Activated T-helper 1 cell treated with anti-CD3 and anti-CD28 coated beads, Interleukin-12 subunit alpha, Interleukin-12 subunit beta, Interleukin-2, Interleukin-4 antibody, amounts not matched to agents 30 ng/mL and 10 ng/mL and 1 ng/mL, durations not matched to agents 14 hours and 24 hours and 36 hours (primary cell): Measurements from ENCODE around the gene EPHB1. TPM values are rescaled to one million over a fixed set of nuclear protein-coding genes. Genes with fewer than 3 reads are reported as not detected.

Source experiments
- DNase-seq: peaks from one replicate; pipeline ENCODE4 v3.0.0; 2021; ENCODE audit warnings: low spot score
- H3K27ac Mint-ChIP-seq: one replicate; pipeline ENCODE4 v1.8.0; 2021; ENCODE audit warnings: mild to moderate bottlenecking, mixed read lengths
- H3K27me3 Mint-ChIP-seq: one replicate; pipeline ENCODE4 v1.8.0; 2022; ENCODE audit warnings: mild to moderate bottlenecking, moderate library complexity, mixed read lengths; ENCODE audit not compliant: insufficient read depth
- H3K36me3 Mint-ChIP-seq: one replicate; pipeline ENCODE4 v1.8.0; 2021; ENCODE audit warnings: low read depth, mixed read lengths
- H3K4me1 Mint-ChIP-seq: one replicate; pipeline ENCODE4 v1.8.0; 2021; ENCODE audit warnings: low read depth, mixed read lengths
- H3K4me3 Mint-ChIP-seq: one replicate; pipeline ENCODE4 v1.8.0; 2021; ENCODE audit warnings: mild to moderate bottlenecking, moderate library complexity, mixed read lengths
- H3K9me3 Mint-ChIP-seq: one replicate; pipeline ENCODE4 v1.8.0; 2021; ENCODE audit warnings: mixed read lengths
- intact Hi-C: fragments of 100-400 bp; cut with micrococcal nuclease; formaldehyde crosslinking; loops from one replicate; pipeline ENCODE4 v1.15.1; 2024
- total RNA-seq: library from RNA; stranded (reverse); gene quantifications from 2 replicates; pipeline ENCODE4 v1.2.3, GENCODE V29; 2022

Gene EPHB1
- total RNA-seq, 1 donor from 2014 or later: 5.2 TPM

DNA sequence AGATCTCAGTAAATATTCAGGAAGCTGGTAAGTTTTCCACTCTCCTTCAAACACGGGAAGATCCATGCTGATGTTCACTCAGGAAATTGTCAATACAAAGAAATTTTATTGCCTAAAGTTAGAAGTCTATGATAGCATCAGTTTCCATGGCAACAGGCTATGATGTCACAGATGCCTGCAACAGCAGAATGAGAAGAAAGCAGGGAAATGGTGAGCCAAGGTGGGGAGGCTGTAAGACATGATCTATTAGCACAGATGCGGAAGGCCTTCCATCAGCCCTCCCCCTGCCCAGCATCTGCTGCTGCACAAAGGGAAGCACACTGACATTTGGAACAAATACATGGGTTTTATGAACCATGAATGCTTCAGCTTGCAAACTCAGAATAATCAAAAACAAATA, 28.6 kb downstream of the EPHB1 start:
- Mint-ChIP-seq H3K36me3 (no peaks in the 10 kb centered on the region), H3K4me1 (no peaks in the 10 kb centered on the region), H3K27ac (no peak overlapping the region), H3K27me3 (peaks cover 12% of the 10 kb centered on the region), H3K9me3 (no peaks in the 10 kb centered on the region), H3K4me3 (no peak overlapping the region)
- intact Hi-C loops: no loop called here
- no peak for DNase-seq

DNA sequence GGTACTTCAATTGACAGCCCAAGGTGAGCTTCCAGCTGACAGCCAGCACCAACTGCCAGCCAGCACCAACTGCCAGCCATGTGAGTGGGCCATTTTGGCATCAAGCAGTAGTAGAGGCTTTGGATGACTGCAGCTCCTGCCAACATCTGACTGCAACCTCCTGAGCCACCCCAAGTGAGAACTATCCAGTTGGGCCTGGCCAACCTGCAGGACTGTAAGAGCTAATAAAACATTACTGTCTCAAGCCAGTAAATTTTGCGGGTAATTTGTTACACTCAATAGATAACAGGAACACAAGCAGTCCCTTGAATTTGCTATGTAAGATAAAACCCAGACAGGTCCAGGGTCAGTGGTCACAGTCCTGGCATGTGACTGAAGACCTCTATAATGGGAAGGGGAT, 29.7 kb downstream of the EPHB1 start:
- peaks cover 8% of the 10 kb centered on the region for H3K27me3 Mint-ChIP-seq
- H3K4me1 Mint-ChIP-seq: no peaks in the 10 kb centered on the region

DNA sequence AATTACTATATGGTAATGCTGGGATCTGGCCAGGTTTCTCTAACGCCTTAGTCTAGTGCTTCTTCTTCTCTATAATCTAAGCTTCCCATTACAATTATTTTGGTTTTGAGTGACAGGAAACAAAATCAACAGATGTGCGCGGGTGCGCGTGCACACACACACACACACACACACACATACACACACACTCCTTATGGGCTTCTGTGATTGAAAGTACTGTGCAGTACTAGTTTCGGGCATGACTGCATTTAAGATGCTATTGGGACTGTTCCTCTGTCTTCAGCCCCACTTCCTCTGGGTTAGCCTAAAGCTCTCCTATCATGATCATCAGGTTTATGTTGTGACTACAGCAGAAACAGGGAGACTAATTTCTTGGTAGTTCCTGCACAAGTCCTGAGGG, 32.2 kb downstream of the EPHB1 start:
- no peak for DNase-seq
- Mint-ChIP-seq H3K27ac (no peak overlapping the region), H3K4me3 (no peak overlapping the region), H3K9me3 (no peaks in the 10 kb centered on the region), H3K27me3 (peaks cover 12% of the 10 kb centered on the region), H3K36me3 (no peaks in the 10 kb centered on the region), H3K4me1 (no peaks in the 10 kb centered on the region)
- intact Hi-C loops: no loop called here

More for the DNA sequence above, 29.7 kb downstream of the EPHB1 start:
- intact Hi-C loops: no loop called here
- DNase-seq: no peak
- Mint-ChIP-seq H3K4me3 (no peak overlapping the region), H3K36me3 (no peaks in the 10 kb centered on the region), H3K9me3 (no peaks in the 10 kb centered on the region), H3K27ac (no peak overlapping the region)

DNA sequence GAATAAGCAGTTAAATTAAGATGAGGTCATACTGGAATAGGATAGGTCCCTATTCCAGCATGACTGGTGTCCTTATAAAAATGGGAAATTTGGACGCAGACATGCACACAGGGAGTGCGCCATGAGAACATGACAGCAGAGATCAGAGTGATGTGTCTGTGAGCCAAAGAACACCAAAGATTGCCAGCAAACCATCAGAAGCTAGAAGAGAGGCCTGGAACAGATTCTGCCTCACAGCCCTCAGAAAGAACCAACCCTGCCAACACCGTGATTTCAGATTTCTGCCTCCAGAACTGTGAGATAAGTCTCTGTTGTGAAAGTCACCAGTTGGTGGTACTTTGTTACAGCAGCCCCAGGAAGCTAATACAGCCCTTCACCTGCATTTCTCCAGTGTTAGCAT, 34.7 kb downstream of the EPHB1 start:
- no peak overlapping the region for H3K4me3 Mint-ChIP-seq
- no peaks in the 10 kb centered on the region for H3K9me3 Mint-ChIP-seq
- no peak for DNase-seq
- no peaks in the 10 kb centered on the region for H3K4me1 Mint-ChIP-seq
- no peaks in the 10 kb centered on the region for H3K36me3 Mint-ChIP-seq
- H3K27ac Mint-ChIP-seq: no peak overlapping the region
- peaks cover 12% of the 10 kb centered on the region for H3K27me3 Mint-ChIP-seq
- intact Hi-C loops: no loop called here

DNA sequence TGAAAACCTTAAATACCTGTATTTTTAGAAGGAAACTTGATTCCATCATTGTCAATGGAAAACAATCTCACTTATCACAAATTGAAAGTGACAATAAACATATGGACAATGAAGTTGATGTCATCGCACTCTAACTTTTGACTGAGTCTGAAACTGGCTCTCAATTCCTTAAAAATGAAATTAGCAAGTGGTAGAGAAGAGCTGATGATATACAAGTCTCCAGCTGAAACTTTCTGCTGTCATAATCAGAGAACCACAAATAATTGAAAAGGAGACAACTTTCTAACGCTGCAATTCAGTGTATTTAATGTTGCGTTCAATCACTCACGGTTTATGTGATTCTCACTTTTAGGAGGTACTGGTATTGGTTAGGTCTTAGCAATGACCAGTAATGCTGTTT, 37.5 kb downstream of the EPHB1 start:
- Mint-ChIP-seq H3K4me3 (no peak overlapping the region), H3K4me1 (no peaks in the 10 kb centered on the region), H3K27ac (no peak overlapping the region), H3K36me3 (no peaks in the 10 kb centered on the region), H3K9me3 (no peaks in the 10 kb centered on the region), H3K27me3 (peaks cover 10% of the 10 kb centered on the region)
- no peak for DNase-seq
- intact Hi-C loops: no loop called here

DNA sequence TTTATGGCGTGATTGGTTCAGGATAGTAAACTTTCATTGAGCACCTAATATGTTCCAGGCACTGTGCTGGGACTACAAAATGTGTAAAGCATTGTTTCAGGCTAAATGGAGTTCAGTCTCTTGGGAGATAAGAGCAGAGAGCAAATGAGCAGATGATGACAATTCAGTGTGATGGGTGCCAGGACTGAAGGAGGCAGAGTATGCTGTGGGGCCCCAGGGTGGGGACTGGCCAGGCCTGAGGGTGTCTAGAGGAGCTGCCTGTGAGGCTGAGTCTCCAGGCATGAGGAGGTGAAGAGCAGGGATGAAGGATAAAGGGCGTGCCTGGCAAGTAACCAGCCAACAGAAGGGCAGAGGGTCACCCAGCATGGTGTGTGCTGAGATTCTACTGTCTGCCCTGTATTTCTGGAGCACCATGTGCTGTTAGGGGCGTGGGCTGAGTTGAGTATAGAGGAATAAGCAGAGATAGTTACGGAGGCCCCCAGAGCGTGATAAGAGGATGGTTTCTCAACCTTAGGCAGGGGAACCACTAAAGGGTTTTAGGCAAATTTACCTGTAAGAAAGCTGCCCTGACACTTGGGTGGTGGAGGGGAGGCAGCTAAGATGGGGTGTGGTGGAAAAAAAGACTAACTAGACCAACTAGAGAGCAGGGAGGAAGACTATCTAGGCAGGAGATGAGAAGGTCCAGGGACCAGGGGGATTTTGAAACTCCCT, 38.5 kb downstream of the EPHB1 start:
- no peak overlapping the region for H3K4me3 Mint-ChIP-seq
- H3K4me1 Mint-ChIP-seq: no peaks in the 10 kb centered on the region
- peaks cover 14% of the 10 kb centered on the region for H3K27me3 Mint-ChIP-seq
- H3K27ac Mint-ChIP-seq: no peak overlapping the region
- intact Hi-C loops: no loop called here
- H3K9me3 Mint-ChIP-seq: peaks cover 4% of the 10 kb centered on the region
- no peaks in the 10 kb centered on the region for H3K36me3 Mint-ChIP-seq
- DNase-seq: no peak

DNA sequence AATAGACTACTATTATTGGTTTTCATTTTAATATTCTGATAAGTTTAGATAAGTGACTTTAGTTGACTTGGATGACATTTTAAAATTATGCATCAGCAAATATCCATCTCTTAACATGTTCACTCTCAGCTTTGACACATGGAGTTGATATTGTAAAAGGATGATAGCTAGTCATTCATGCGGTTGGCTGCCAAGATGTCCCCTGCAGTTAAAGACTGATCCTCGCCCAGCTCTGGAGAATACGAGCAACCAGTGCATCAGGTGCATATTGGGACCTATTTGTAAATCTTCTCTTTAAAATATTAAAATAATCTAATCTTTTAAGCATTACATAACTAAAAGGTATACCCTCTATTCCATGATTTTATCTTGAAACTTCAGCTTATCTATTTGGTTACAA, 41.9 kb downstream of the EPHB1 start:
- Mint-ChIP-seq H3K4me1 (no peaks in the 10 kb centered on the region), H3K27me3 (peaks cover 11% of the 10 kb centered on the region), H3K27ac (no peak overlapping the region), H3K36me3 (no peaks in the 10 kb centered on the region), H3K4me3 (no peak overlapping the region), H3K9me3 (peaks cover 5% of the 10 kb centered on the region)
- no peak for DNase-seq
- intact Hi-C loops: no loop called here

DNA sequence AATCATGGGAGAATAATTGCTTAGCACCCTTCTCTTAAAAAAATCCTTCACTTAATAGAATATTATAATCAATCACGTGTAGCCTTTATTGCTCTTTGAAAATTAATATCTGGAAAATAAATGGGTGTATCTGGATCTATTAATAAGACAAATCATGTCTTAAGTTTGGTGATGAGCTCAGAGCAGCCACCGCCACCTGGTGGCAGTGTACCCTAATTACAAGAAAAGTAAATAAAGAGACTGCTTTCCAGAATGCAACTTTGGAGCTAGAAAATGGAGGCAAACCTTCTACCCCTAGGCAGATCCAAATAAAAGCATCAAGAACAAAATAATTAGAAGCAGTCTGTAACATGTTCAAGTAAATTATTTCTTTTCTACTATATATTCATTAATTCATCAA, 43.5 kb downstream of the EPHB1 start:
- Mint-ChIP-seq H3K27me3 (peaks cover 13% of the 10 kb centered on the region), H3K9me3 (peaks cover 10% of the 10 kb centered on the region), H3K27ac (no peak overlapping the region), H3K36me3 (no peaks in the 10 kb centered on the region), H3K4me1 (no peaks in the 10 kb centered on the region), H3K4me3 (no peak overlapping the region)
- intact Hi-C loops: loop anchor here (1.0 kb wide), 1 partner anchor 43 kb away; the partner anchor contains the start of gene EPHB1
- DNase-seq: no peak

DNA sequence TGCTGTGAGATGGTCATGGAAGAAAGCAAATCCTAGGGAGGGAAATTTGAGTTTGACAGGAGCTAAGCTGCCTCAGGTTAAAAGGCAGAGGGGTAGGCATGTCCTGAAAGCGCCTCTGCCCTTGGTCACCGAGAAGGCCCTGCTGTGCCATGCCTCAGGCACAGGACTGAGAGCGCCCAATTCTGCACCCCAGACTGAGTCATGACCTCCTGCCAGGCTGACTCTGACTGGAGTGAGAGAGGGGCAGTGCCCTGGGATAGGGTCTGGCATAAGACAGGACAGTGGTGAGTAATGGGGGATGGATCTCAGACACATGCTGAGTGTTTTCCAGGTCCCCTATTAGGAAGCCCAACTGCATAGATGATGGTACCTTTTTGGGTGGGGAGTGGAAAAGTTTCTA, 44.4 kb downstream of the EPHB1 start:
- intact Hi-C loops: no loop called here
- no peaks in the 10 kb centered on the region for H3K36me3 Mint-ChIP-seq
- H3K4me3 Mint-ChIP-seq: no peak overlapping the region
- H3K27me3 Mint-ChIP-seq: peaks cover 14% of the 10 kb centered on the region
- no peak overlapping the region for H3K27ac Mint-ChIP-seq
- no peak for DNase-seq
- H3K9me3 Mint-ChIP-seq: peaks cover 10% of the 10 kb centered on the region
- H3K4me1 Mint-ChIP-seq: no peaks in the 10 kb centered on the region

DNA sequence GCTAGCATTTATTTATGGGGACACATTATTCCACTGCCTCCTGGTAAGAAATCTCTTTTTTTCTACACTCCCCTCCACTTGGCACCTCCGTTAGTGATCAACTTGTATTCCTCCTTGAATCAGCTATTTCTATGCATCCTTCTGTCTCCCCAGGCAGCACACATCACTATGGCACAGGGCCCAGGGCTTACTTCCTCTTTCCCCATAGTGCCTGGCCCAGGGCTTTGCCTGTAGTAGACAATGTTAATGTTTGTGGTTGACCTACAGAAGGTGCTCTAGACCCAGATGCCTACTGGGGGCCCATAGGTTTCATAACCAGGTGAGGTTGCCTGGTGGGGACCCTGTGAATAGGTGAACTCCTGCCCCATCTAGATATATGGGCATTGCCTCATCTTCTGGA, 44.9 kb downstream of the EPHB1 start:
- Mint-ChIP-seq H3K4me1 (no peaks in the 10 kb centered on the region), H3K4me3 (no peak overlapping the region), H3K27me3 (peaks cover 17% of the 10 kb centered on the region), H3K9me3 (peaks cover 10% of the 10 kb centered on the region), H3K36me3 (no peaks in the 10 kb centered on the region), H3K27ac (no peak overlapping the region)
- intact Hi-C loops: no loop called here
- DNase-seq: no peak

DNA sequence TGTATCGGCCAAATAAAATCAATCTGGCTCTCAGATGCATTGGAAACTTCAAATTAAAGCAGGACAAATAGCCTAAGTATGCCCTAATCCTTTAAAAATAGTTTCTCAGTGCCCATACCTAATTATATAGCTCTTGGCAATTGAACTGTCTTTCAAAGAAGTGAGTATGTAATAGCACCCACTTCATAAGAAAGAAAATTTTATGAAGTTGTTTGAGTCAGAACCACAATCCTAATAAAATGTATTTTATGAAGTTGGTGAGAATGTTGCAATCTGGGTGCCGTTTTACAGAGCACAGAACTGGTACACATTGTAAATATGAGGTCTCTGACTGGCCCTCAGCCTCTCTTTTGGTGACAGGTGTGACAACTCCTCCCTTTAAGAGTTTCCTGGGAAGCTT, 45.4 kb downstream of the EPHB1 start:
- intact Hi-C loops: no loop called here
- Mint-ChIP-seq H3K36me3 (no peaks in the 10 kb centered on the region), H3K27me3 (peaks cover 17% of the 10 kb centered on the region), H3K4me1 (no peaks in the 10 kb centered on the region), H3K27ac (no peak overlapping the region), H3K4me3 (no peak overlapping the region), H3K9me3 (peaks cover 10% of the 10 kb centered on the region)
- DNase-seq: no peak

DNA sequence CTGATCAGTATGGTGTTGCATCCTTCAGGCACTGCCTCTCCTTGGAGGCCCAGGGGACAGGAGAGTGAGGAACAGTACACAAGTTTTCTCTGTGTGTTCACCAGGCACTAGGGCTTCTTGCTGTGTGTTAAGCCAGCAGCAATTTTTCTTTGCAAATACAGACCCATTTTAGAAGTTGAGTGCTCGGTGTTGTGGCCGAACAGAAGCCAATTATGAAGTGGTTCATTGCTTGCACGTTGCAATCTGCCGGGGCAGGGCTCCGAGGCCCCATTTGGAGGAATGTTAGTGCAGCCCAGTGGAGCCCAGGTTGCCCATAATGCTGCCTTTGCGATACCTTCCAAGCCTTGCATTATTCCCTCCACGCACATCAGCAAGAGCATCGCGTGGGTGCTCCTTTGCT, 51.0 kb downstream of the EPHB1 start:
- Mint-ChIP-seq H3K36me3 (no peaks in the 10 kb centered on the region), H3K27ac (no peak overlapping the region), H3K9me3 (peaks cover 6% of the 10 kb centered on the region), H3K27me3 (peaks cover 10% of the 10 kb centered on the region), H3K4me1 (no peaks in the 10 kb centered on the region), H3K4me3 (no peak overlapping the region)
- intact Hi-C loops: no loop called here
- DNase-seq: no peak

DNA sequence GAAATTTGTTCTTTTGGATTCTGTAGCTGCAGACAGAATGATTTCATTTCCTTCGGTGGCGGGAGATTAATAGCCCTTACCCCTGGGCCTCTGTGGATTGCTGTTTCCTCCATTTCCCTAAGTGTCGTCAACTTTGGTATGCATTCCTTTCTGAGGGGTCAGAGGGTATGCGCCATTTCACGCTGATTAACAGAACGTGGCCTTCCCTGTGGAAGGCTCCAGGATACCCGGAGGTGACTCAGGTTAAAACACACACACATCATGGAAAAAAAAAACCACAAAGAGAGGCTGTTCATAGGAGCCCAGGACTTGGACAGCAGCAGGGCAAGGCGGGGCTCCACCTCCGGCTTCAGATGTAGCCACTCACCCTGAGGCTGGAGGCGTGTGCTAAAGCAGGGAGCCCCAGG, 51.9 kb downstream of the EPHB1 start:
- no peak for DNase-seq
- no peak overlapping the region for H3K4me3 Mint-ChIP-seq
- no peaks in the 10 kb centered on the region for H3K36me3 Mint-ChIP-seq
- no peaks in the 10 kb centered on the region for H3K4me1 Mint-ChIP-seq
- H3K27ac Mint-ChIP-seq: no peak overlapping the region
- H3K27me3 Mint-ChIP-seq: peaks cover 10% of the 10 kb centered on the region
- peaks cover 6% of the 10 kb centered on the region for H3K9me3 Mint-ChIP-seq
- intact Hi-C loops: no loop called here

DNA sequence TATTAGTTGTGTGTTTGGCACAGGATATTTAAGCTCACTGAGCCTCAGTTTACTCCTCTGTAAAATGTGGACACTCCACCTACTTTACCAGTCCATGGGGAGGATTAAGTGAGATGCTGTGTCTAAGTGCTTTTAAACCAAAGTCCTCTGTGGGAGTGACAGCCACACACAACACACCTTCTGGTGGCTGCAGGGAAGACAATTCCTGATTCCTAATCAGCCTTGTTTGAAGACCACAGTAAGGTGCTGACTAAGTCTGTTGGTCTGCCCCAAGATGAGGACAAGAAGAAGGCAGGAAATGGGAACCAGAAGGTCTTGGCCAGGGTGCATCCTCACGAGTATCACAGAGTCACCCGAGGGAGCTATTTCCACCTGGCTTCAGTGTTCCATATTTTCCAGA, 52.3 kb downstream of the EPHB1 start:
- peaks cover 3% of the 10 kb centered on the region for H3K4me1 Mint-ChIP-seq
- no peak overlapping the region for H3K27ac Mint-ChIP-seq
- H3K4me3 Mint-ChIP-seq: no peak overlapping the region
- intact Hi-C loops: no loop called here
- peaks cover 6% of the 10 kb centered on the region for H3K9me3 Mint-ChIP-seq
- H3K27me3 Mint-ChIP-seq: peaks cover 10% of the 10 kb centered on the region
- H3K36me3 Mint-ChIP-seq: no peaks in the 10 kb centered on the region
- no peak for DNase-seq
